Measurements from ENCODE around the gene POLR3K.
A peak's percentile ranks its signal among the peaks of the same experiment; 100 is the strongest.

Gene POLR3K

GRCh38 chr16:78444-79150 lies 25.2 kb upstream of the POLR3K start:
- no peak for DNase-seq

DNA sequence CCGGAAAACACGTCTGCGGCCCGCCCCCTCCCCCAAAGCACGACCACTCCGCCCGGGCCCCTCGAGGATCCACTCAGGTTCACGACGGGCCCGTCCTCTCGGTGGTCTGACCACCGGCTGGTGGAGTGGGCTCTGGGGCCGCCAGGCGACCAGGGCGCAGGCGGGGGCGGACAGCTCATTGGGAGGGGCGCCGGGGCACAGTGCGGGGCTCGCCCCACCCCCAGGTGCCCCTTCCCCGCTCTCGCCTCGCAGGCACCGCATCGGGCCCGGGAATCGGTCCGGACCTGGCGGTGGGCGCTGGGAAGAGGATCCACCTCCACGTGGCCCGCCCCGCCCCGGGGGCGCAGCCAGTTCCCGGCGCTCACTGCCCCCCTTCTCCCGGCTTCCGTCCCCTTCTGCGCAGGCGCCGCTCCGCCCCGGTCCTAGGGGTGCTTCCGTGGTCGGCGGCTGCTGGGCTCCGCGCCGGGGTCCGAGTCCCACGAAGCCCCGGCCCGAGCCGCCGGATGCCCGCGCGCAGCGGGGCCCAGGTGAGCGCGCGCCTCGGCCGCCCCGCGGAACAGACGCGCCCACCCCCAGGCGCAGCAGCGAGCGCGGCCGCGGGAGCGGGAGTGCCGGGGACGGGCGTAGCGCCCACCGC lies 24.5 kb upstream of the POLR3K start, which contains the start of gene MPG:
MPG (plus strand) TSS at position 419 of the 637 bp plus-strand sequence; CDS start at position 504, 85 bp downstream.
- peak; percentile 84 for DNase-seq

GRCh38 chr16:77273-77806 lies 23.9 kb upstream of the POLR3K start:
- peak; percentile 64 for DNase-seq

DNA sequence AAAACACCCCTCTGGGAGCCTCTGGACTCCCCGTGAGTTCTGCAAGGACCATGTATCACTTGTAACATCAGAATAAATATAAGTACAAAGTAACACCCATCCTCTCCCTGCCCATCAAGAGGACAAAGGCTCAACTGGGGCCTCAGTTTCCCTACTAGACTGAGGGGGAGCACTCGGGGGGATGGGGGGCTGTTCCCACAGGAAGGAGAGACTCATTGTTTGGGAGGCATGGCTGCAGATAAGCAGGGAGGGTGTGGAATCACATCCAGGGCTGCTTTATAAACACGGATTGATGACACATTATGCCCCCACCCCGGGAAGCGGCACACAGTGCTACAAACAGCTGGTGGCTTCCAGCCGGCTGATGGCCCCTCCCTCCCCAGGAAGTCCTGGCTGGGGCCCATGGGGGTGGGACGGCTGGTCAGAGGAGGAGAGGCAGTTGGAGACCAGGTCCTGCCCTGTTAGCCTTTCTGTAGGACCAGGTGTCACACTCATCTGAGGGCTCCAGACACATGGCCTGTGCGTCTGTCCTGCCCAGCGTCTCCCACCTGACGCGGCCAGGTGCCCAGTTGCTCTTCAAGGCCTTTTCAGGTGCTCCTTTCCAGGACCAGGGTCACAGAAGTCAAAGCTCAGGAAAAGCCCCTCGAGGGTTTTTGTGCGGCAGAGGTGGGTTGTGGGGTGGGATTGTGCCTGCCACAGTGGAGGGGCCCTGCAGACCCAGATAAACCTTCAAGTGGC lies 23.3 kb upstream of the POLR3K start:
- peak; percentile 83 for DNase-seq

- peak; percentile 84 for DNase-seq
These were observed 22.4 kb upstream of the POLR3K start for GRCh38 chr16:75580-76501.

DNA sequence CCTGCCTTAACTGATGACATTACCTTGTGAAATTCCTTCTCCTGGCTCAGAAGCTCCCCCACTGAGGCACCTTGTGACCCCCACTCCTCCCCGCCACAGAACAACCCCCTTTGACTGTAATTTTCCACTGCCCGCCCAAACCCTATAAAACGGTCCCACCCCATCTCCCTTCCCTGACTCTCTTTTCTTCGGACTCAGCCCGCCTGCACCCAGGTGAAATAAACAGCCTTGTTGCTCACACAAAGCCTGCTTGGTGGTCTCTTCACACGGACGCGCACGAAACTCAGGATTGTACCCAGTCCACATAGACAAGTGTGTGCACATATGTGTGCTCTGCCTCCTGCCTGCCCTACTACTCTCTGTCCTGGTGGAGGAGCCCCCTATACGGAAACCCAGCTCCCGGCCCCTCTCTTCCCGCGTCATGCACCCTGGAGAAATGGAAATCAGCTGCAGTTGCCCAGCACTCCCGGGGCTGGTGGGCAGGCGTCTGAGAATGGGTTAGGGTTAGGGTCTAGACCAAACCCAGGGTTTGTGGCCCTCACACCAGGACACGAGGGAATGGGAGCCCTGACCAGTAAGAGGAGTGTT lies 21.4 kb upstream of the POLR3K start:
- DNase-seq = no peak

- no peak for DNase-seq
These were observed 20.8 kb upstream of the POLR3K start for GRCh38 chr16:74051-74746.

DNA sequence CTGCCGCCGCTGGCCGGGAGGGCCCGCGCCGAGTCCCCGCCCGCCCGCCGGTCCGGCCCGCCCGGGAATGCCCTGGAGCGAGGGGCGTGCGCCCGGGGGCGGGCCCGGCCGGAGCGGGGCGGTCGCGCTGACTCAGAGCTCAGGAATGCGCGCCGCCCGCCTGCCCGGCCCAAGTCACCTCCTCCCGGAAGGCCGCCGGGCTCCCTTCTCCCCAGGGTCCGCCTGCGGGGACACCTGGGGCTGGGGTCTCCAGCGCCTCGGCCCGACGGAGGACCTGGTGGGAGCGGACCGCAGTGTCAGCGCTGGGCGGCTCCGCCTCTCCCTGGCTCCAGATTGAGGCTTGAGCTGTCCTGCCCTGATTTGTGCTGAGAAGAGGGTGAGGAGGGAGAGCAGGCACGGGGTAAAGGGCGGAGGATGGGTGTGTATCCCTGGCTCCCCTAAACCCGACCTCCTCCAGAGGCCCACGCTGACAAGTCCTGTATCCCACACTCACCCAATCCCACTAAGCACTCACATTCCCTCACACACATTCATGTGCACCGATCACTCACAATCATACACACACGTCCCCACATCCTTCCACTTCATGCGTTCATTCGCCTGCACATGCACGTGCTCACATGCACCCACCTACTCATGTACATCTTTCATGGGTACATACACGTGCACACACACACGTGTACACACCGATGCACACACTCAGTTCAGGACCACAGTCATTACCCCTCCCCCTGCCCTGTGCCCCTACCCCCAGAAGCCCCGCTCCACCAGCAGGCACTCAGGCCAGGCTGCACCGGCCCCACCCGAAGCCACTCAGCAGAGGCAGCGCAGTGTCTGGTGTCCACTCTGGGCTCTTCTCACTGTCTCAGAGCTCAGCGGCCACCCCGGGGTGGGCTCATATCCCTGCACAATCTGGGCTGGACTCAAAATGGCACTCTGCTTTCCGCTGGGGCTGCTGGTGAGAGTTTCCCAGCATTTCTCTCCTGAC lies 19.4 kb upstream of the POLR3K start, which contains the start of gene RHBDF1:
RHBDF1 (minus strand) TSS at position 71 of the 988 bp plus-strand sequence. CDS start 7,616 bp downstream, outside the sequence.
- peak; percentile 67 for DNase-seq

DNA sequence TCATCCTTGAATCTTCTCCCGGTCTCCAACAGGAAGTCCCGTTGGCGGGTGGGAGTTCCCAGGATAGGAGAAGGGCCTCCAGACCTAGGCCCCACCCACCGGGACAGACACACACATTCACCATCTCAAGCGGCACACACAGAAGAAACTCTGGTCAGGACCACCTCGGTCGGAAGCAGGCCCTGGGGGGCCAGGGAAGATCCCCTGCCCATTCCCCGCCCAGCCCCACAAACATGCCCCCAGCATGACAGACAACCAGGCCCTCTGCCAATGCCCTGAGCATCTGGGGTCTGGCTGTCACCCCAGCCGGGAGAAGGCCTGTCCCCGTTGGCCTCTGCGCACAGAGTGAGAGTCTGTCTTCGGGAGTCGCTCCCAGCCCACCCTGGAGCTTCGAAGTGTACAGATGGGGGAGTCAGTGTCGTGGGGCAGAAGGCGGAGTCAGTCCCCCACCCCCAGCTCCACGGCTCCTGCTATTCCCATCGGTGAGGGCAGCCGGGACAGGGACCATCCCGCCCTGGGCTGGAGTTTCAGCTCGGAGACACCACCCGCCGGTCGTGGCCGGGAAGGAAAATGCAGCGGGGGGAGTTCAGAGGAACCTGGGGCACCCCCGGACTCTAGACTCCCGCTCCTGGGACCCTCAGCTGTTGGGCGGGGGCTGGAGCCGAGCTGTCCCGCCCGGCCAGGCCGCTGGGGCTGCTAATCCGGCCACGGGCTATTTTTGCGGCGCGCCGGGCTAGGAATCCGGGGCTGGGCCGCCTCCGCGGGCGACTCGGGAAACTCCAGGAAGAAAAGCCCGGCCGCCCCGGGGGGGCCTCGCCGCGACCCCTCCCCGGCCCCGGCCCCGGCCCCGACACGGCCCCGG lies 18.4 kb upstream of the POLR3K start:
- DNase-seq = peak; percentile 82

GRCh38 chr16:71210-71539 lies 17.8 kb upstream of the POLR3K start:
- DNase-seq = no peak

- no peak for DNase-seq
These were observed 15.8 kb upstream of the POLR3K start for GRCh38 chr16:69181-69580.

DNA sequence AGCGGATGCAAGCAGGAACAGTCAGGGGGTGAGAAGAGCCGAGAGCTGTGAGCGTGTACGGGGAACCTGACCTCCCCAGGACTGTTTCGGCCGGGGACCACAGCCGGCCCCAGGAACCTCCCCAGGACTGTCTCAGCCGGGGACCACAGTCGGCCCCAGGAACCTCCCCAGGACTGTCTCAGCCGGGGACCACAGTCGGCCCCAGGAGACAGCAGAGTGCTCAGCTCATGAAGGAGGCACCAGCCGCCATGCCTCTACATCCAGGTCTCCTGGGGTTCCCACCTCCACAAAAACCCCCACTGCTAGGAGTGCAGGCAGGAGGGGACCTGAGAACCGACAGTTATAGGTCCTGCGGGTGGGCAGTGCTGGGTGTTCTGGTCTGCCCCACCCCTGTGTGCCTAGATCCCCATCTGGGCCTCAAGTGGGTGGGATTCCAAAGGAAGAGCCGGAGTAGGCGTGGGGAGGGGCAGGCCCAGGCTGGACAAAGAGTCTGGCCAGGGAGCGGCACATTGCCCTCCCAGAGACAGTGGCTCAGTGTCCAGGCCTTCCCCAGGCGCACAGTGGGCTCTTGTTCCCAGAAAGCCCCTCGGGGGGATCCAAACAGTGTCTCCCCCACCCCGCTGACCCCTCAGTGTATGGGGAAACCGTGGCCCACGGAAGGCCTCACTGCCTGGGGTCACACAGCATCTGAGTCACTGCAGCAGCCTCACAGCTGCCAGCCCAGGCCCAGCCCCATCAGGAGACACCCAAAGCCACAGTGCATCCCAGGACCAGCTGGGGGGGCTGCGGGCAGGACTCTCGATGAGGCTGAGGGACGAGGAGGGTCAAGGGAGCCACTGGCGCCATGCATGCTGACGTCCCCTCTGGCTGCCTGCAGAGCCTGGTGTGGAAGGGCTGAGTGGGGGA lies 14.7 kb upstream of the POLR3K start:
- DNase-seq = no peak

- DNase-seq = no peak
These were observed 13.9 kb upstream of the POLR3K start for GRCh38 chr16:67183-67791.

- no peak for DNase-seq
These were observed 13.1 kb upstream of the POLR3K start for GRCh38 chr16:66309-67182.

GRCh38 chr16:65745-66144 lies 12.3 kb upstream of the POLR3K start:
- DNase-seq = peak; percentile 75

DNA sequence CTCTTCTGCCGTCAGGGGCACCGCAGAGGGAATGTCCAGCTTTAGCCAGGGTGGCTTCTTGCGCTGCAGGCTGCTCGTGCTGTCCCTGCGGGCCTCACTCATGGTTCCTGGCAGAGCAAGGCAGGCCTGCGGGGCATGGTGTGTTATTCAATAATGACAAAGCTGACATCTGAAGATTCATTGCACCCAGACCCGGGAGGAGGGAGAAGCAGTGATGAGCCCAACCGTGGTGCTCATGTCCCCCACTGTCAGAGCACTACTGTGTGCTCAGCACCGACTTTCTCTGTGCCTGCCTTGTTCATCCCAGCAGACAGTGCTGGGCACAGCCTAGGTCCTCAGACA lies 11.5 kb upstream of the POLR3K start:
- no peak for DNase-seq
